Measurements from ENCODE around the gene ATG16L1.

ATG16L1 gene

GRCh38 chr2:233303252-233303651 is 51.8 kb downstream of the ATG16L1 start:
- H3K4me3 ChIP-seq (ENCODE audit: low read depth in 1 of 2, low read length in 2 of 2): no peak overlapping the region
- no peak for TF ChIP-seq EZH2 (IDR thresholded peaks at IDR 0.05; ENCODE audit: borderline replicate concordance, low read depth, low read length, severe bottlenecking)
- TF ChIP-seq CTCF (IDR thresholded peaks at IDR 0.05; ENCODE audit: borderline replicate concordance, extremely low read depth, low read length, poor library complexity, severe bottlenecking): no peak
- H3K27me3 ChIP-seq (ENCODE audit: insufficient read depth, low read length, poor library complexity): no peaks in the 10 kb centered on the region

GRCh38 chr2:233307565-233307964 is 56.1 kb downstream of the ATG16L1 start, which contains the start of gene SAG:
SAG (plus strand) TSS chr2:233307816; CDS start chr2:233309190, 1,374 bp downstream.
- Histone ChIP-seq H3K4me3 (ENCODE audit: low read depth in 1 of 2, low read length in 2 of 2) (no peak within 1 kb of the TSS), H4K20me1 (ENCODE audit: insufficient read depth, low read length) (no peaks in the 10 kb centered on the region)

More at GRCh38 chr2:233303252-233303651, 51.8 kb downstream of the ATG16L1 start:
- Histone ChIP-seq H3K27ac (ENCODE audit: low read length) (no peak overlapping the region), H4K20me1 (ENCODE audit: insufficient read depth, low read length) (no peaks in the 10 kb centered on the region; the same call in 1 of the 2 replicates), H3K79me2 (ENCODE audit: insufficient read depth, low read length) (no peaks in the 10 kb centered on the region), H3K4me2 (ENCODE audit: insufficient read depth, low read length) (no peak overlapping the region), H2AFZ (ENCODE audit: low read depth, low read length) (no peak overlapping the region), H3K9me3 (ENCODE audit: insufficient read depth, low read length, severe bottlenecking) (no peaks in the 10 kb centered on the region), H3K4me1 (ENCODE audit: insufficient read depth, low read length) (no peaks in the 10 kb centered on the region), H3K9ac (ENCODE audit: low read depth, low read length) (no peak overlapping the region), H3K36me3 (ENCODE audit: insufficient read depth, low read length) (no peaks in the 10 kb centered on the region)
- ATAC-seq (ENCODE audit: insufficient read depth, low read depth) (no peak), DNase-seq (no peak)

GRCh38 chr2:233311241-233311926 is 59.9 kb downstream of the ATG16L1 start:
- DNase-seq (no peak), ATAC-seq (ENCODE audit: insufficient read depth, low read depth) (no peak)
- Histone ChIP-seq H3K36me3 (ENCODE audit: insufficient read depth, low read length) (no peaks in the 10 kb centered on the region), H3K27ac (ENCODE audit: low read length) (no peak overlapping the region), H4K20me1 (ENCODE audit: insufficient read depth, low read length) (no peaks in the 10 kb centered on the region), H3K4me2 (ENCODE audit: insufficient read depth, low read length) (no peak overlapping the region), H3K9me3 (ENCODE audit: insufficient read depth, low read length, severe bottlenecking) (no peaks in the 10 kb centered on the region), H3K4me1 (ENCODE audit: insufficient read depth, low read length) (no peaks in the 10 kb centered on the region), H2AFZ (ENCODE audit: low read depth, low read length) (no peak overlapping the region), H3K79me2 (ENCODE audit: insufficient read depth, low read length) (no peaks in the 10 kb centered on the region), H3K9ac (ENCODE audit: low read depth, low read length) (no peak overlapping the region), H3K27me3 (ENCODE audit: insufficient read depth, low read length, poor library complexity) (no peaks in the 10 kb centered on the region), H3K4me3 (ENCODE audit: low read depth in 1 of 2, low read length in 2 of 2) (no peak overlapping the region)
- TF ChIP-seq EZH2 (IDR thresholded peaks at IDR 0.05; ENCODE audit: borderline replicate concordance, low read depth, low read length, severe bottlenecking) (no peak), CTCF (IDR thresholded peaks at IDR 0.05; ENCODE audit: borderline replicate concordance, extremely low read depth, low read length, poor library complexity, severe bottlenecking) (no peak)

More at GRCh38 chr2:233307565-233307964, 56.1 kb downstream of the ATG16L1 start, which contains the start of gene SAG:
- DNase-seq (no peak), ATAC-seq (ENCODE audit: insufficient read depth, low read depth) (no peak)
- no peak within 1 kb of the TSS for H3K4me2 ChIP-seq (ENCODE audit: insufficient read depth, low read length)
- no peaks in the 10 kb centered on the region for H3K79me2 ChIP-seq (ENCODE audit: insufficient read depth, low read length)
- no peak within 1 kb of the TSS for H3K27ac ChIP-seq (ENCODE audit: low read length)
- no peaks in the 10 kb centered on the region for H3K27me3 ChIP-seq (ENCODE audit: insufficient read depth, low read length, poor library complexity)
- no peaks in the 10 kb centered on the region for H3K36me3 ChIP-seq (ENCODE audit: insufficient read depth, low read length)
- TF ChIP-seq EZH2 (IDR thresholded peaks at IDR 0.05; ENCODE audit: borderline replicate concordance, low read depth, low read length, severe bottlenecking) (no peak), CTCF (IDR thresholded peaks at IDR 0.05; ENCODE audit: borderline replicate concordance, extremely low read depth, low read length, poor library complexity, severe bottlenecking) (no peak)
- no peaks in the 10 kb centered on the region for H3K4me1 ChIP-seq (ENCODE audit: insufficient read depth, low read length)
- H3K9me3 ChIP-seq (ENCODE audit: insufficient read depth, low read length, severe bottlenecking): no peaks in the 10 kb centered on the region
- H2AFZ ChIP-seq (ENCODE audit: low read depth, low read length): no peak within 1 kb of the TSS
- H3K9ac ChIP-seq (ENCODE audit: low read depth, low read length): no peak within 1 kb of the TSS

Data from DND-41 (cell line).